GM10266 (cell line): ENCODE data around the gene BEGAIN.
A peak's percentile ranks its signal among the peaks of the same experiment; 100 is the strongest.

Experiments
- DNase-seq: peaks from one replicate; pipeline ENCODE4 v3.0.0; 2012; ENCODE audit errors: extremely low spot score
- TF ChIP-seq, protein P1 (sequence below): IDR thresholded peaks from 2 replicates; pipeline ENCODE4 v1.5.1; 2012; ENCODE audit warnings: mild to moderate bottlenecking, low read depth; ENCODE audit not compliant: control insufficient read depth, insufficient read depth; ENCODE audit errors: missing control alignments

BEGAIN gene

DNA sequence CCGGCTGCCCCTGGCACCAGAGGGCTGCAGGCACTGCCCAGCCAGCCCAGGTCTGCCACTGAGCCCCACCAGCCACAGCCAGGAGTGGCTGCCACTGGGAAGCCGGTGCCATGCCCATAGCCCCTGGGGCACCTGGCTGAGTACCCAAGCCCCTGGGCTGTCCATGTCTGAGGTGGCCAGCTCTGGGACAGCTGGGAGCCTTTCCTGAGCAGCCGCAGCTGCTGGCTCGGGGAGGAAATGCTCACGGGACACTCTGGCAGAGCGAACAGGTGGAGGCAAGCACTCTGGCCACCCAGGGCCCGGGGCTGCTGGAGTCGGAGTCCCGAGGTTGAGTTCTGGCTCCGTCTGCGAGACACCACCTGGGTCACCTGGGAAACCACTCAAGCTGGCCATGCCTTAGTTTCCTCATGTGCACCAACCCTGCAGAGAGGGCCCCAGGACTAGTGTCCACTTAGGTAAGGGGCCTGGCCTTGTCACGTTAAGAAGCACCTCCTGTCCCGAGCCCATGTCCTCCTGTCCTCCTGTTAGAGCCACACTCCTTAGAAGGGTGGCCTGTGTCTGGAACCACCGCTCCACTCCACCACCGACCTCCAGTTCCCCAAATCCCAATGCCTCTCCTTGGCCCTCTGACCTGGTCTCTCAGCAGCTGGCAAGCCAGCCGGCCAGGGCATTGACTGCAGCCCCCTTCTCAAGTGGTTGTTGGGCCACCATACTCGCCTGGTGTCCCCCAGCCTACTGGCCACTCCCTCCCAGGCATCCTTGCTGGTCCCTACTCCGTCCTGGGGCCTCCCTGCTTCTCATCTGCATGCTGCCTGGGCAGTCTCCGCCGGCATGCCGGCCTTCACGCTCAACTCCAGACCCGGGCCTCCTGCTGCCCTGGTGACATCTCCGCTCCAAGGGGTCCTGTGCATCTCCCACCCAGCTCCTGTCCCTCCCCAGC lies 45.3 kb downstream of the BEGAIN start:
- no peak for DNase-seq
- TF ChIP-seq, protein P1, sequence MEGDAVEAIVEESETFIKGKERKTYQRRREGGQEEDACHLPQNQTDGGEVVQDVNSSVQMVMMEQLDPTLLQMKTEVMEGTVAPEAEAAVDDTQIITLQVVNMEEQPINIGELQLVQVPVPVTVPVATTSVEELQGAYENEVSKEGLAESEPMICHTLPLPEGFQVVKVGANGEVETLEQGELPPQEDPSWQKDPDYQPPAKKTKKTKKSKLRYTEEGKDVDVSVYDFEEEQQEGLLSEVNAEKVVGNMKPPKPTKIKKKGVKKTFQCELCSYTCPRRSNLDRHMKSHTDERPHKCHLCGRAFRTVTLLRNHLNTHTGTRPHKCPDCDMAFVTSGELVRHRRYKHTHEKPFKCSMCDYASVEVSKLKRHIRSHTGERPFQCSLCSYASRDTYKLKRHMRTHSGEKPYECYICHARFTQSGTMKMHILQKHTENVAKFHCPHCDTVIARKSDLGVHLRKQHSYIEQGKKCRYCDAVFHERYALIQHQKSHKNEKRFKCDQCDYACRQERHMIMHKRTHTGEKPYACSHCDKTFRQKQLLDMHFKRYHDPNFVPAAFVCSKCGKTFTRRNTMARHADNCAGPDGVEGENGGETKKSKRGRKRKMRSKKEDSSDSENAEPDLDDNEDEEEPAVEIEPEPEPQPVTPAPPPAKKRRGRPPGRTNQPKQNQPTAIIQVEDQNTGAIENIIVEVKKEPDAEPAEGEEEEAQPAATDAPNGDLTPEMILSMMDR: no peak

- TF ChIP-seq, protein P1: no peak
- DNase-seq: no peak
Observed at GRCh38 chr14:100540926-100541620, 46.1 kb downstream of the BEGAIN start.

- no peak for DNase-seq
- TF ChIP-seq, protein P1: peak; percentile 7
Observed at GRCh38 chr14:100540141-100540925, 46.9 kb downstream of the BEGAIN start.

DNA sequence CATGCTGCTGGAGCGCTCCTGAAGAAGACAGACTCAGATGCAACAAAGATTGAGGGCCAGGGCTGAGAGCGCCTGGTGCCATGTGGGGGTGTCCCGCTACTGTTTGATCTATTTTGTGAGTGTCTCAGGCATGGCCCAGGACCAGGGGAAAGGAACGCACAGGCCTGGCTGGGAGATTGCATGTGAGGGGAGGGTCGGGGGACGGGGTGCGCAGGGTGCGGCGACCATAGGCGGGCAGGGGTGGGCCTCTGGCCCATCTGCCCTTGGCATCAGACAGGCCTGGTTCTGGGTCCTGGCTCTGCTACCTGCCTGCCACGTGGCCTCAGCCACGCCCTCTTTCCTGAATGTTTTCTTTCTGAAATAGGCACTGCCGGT lies 47.5 kb downstream of the BEGAIN start:
- DNase-seq: no peak
- TF ChIP-seq, protein P1: no peak

GRCh38 chr14:100539003-100539660 lies 48.1 kb downstream of the BEGAIN start:
- no peak for DNase-seq
- TF ChIP-seq, protein P1: no peak

- DNase-seq: no peak
- TF ChIP-seq, protein P1: no peak
Observed at GRCh38 chr14:100538351-100539002, 48.7 kb downstream of the BEGAIN start.
